ENCODE data around the gene LCN10.

GRCh38 chr9:136741883-136742571 is 713 bp downstream of the LCN10 start:
- TF ChIP-seq, protein P1, sequence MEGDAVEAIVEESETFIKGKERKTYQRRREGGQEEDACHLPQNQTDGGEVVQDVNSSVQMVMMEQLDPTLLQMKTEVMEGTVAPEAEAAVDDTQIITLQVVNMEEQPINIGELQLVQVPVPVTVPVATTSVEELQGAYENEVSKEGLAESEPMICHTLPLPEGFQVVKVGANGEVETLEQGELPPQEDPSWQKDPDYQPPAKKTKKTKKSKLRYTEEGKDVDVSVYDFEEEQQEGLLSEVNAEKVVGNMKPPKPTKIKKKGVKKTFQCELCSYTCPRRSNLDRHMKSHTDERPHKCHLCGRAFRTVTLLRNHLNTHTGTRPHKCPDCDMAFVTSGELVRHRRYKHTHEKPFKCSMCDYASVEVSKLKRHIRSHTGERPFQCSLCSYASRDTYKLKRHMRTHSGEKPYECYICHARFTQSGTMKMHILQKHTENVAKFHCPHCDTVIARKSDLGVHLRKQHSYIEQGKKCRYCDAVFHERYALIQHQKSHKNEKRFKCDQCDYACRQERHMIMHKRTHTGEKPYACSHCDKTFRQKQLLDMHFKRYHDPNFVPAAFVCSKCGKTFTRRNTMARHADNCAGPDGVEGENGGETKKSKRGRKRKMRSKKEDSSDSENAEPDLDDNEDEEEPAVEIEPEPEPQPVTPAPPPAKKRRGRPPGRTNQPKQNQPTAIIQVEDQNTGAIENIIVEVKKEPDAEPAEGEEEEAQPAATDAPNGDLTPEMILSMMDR (conservative IDR thresholded peaks at IDR 0.05; ENCODE audit: low read length) = no peak
- no peak for TF ChIP-seq EZH2phosphoT487 (IDR thresholded peaks at IDR 0.05; ENCODE audit: borderline replicate concordance, low read depth, low read length)
